ENCODE results near the gene MADD.

MADD gene

GRCh38 chr11:47269829-47270305, at the start of gene MADD:
TSS of gene MADD (plus strand) at chr11:47270133.
- DNase-seq (ENCODE audit: low read depth): peak; percentile 83

DNA sequence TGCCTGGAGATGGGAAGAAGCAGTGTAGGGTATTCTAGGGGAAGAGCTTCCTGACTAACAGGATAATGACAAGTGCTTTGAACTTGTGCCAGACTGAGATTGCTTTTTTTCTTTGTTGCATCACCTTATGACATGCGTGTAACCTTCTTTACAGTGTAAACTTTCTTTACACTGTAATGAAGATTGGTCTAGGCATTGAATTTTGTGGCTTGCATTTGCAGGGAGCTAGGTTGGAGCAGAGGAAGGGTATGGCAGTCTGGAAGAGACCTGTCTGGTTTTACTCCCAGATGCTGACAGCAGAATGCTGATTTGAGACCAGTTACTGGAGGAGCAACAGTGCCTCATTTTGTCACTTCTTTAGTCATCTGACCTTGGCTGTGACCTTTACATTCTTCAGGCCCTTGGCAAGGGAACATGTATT, 49.5 kb upstream of the MADD start:
- no peak for DNase-seq (ENCODE audit: low read depth)

DNA sequence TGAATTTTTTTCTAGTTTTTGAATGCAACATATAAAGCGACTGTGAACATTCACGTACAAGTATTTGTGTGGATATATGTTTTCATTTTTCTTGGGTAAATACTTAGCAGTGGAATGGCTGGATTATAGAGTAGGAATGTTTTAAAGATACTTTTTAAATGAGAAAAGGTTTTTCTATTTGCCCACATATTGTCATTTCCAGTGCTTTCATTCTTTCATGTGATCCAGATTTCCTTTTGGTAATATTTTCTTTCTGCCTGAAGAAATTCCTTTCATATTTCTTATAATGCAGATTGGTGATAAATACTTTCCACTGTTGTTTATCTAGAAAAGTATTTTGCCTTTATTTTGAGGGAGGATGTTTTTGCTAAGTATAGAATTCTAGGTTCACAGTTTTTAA, 47.2 kb upstream of the MADD start:
- DNase-seq (ENCODE audit: low read depth): no peak

GRCh38 chr11:47225552-47226400, 44.2 kb upstream of the MADD start:
- DNase-seq (ENCODE audit: low read depth): no peak

GRCh38 chr11:47229161-47229560, 40.8 kb upstream of the MADD start:
- DNase-seq (ENCODE audit: low read depth): no peak

GRCh38 chr11:47233051-47233450, 36.9 kb upstream of the MADD start:
- no peak for DNase-seq (ENCODE audit: low read depth)

DNA sequence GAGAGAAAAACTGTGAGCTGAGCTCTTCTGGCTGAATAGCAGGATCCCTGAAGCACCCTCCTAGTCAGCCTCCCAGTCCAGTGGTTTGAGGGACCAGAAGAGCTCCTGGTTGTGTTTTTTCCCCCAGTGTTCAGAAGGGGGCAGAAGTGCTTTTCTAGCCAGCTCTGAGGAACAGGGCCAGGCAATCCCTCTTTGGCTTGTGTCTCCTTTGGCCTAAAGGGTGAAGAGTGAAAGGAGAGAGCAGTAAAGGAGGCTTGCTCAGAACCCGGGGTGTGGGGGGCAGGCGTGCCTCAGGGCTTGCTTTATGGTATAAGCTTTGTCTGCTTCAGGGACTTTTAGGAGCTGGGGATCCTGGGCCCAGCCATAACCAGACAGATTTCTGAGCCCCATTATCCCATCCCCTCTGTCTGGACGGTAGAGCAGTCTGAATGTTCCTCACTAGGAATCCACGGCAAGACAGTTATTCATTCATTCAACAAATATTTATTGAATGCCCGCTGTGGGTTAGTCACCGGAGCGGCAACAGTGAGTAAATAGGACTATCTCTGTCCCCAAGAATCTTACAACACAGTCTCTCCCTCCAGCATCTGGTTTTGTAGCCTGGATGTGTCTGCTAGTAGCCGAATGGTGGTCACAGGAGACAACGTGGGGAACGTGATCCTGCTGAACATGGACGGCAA, 35.8 kb upstream of the MADD start:
- DNase-seq (ENCODE audit: low read depth): no peak

- no peak for DNase-seq (ENCODE audit: low read depth)
These were observed 35.2 kb upstream of the MADD start for GRCh38 chr11:47234669-47235100.

DNA sequence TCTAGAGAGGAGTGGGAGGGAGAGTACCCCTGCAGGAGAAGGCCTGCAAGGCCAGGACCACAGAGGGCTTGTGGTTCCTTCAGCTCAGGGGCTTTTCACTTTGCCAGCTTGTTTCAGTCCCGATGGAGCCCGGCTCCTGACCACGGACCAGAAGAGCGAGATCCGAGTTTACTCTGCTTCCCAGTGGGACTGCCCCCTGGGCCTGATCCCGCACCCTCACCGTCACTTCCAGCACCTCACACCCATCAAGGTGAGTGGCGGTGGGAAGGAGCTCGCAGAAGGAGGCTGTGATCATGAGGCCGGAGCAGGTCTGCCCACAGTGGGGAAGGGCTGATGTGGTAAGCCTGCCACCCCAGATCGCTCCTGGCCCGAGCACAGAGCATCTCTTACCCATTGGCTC, 34.8 kb upstream of the MADD start:
- DNase-seq (ENCODE audit: low read depth): no peak

GRCh38 chr11:47236482-47236881, 33.5 kb upstream of the MADD start:
- DNase-seq (ENCODE audit: low read depth): no peak

DNA sequence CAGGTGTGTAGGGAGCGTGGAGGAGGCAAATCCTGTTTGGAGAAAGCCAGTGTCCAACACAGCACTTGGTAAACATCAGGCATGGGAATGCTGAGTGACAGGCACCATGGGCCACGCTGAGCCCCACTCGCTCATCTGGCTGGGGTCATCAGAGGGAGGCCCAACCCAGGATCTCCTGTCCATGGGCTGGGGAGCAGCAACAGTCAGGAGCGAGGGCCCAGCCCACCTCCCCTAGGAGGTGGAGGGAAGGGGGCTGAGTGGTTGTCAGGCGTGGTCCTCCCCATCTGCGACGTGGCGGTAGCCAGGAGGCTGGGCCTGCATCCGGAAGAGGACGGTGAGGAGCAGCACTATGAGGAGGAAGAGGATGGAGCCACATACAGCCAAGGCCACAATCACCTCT, 30.1 kb upstream of the MADD start:
- DNase-seq (ENCODE audit: low read depth): no peak

- DNase-seq (ENCODE audit: low read depth): no peak
These were observed 28.1 kb upstream of the MADD start for GRCh38 chr11:47241841-47242301.

DNA sequence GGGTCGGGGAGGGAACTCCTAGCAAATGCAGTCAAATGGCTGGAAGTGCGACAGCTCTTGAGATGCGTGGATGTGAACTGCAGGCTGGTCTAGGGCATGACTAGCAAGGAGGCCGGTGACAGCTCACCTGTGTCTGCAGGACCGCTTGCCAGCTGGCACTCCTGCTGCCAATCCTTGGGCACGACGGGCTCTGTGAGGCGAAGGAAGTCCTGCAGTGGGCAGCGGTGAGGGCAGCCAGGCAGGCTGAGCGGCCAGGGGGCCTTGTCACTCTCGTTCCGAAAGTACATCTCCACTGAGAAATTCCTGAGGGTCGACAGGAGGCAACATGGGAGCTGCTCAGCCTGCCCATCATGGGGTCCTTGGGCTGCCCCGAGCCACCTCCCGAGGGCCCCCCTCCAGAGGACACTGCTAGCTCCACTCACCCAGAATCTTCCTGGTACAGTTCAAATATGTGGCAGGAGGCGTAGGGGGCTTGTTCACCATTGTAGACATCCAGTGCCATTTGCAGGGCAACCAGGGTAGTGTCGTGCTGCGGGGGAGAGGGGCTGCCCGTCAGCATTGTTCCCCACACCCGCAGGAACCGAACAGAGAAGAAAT, 27.2 kb upstream of the MADD start:
- no peak for DNase-seq (ENCODE audit: low read depth)

DNA sequence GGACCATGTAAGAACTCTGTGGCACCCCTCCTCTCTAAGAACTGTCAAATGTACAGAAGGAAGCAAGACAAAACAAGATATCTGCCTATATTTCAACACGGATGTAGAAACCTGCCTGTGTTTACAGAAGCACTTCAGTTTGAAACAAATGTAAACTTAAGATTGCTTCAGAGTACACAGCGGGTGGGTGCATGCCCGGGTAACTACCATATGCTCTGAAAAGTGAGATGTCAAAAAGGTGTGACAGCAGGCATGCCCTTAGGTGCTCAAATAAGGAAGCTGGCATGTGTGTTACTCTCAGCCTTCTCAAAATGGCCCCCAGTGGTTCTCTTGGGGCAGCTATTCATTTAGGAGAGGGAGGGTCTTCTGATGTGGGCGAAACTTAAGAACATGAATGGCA, 26.5 kb upstream of the MADD start:
- no peak for DNase-seq (ENCODE audit: low read depth)

- DNase-seq (ENCODE audit: low read depth): no peak
These were observed 25.2 kb upstream of the MADD start for GRCh38 chr11:47244448-47245350.

DNA sequence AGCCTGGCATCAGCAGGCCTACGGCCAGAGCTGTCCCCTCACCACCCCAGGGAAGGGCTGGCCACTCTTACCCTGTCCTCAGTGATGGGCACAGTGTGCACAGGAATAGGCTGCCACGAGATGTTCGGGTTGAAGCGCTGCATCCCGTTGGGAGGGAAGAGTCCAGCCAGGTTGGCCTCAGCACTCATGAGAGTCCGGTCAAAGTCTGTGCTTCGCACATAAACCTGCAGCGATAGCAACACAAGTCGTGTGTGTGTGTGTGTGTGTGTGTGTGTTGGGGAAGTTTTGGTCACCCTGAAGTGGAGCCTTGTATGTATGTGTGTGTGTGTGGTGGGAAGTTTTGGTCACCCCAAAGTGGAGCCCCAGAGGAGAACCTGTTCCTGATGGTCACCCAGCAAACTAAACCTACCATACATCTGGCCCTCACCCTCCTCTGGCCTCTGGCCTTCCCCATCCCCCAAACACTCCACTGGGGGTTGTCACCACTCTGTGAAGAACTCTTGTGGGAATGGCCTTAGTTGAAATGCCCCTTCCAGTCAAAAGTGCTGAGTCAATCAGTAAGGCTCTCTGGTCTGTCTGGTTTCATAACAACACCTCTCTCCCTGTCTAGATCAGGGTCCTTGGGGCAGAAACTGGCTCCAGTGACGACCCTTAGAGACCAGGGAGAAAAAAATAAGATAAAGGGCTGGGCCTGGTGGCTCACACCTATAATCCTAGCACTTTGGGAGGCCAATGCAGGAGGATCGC, 24.1 kb upstream of the MADD start:
- no peak for DNase-seq (ENCODE audit: low read depth)

- DNase-seq (ENCODE audit: low read depth): no peak
These were observed 22.4 kb upstream of the MADD start for GRCh38 chr11:47247502-47247901.

DNA sequence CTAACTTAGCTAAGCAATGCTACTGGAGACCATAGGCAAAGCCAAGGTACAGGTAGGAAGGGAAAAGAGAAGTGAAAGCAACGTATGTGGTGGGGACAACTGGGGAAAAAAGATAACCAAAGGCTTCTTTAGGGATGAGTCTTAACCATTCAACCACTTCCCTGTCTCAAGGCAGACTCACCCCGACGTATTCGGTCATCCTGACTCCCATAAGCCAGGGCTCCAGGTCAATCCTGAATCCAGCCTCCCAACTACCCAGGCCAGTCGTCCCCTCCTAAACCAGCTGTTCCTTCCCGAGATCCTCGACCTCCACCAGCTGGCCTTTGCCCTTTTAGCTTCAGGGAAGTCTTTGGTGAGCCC, 21.6 kb upstream of the MADD start:
- DNase-seq (ENCODE audit: low read depth): no peak

DNA sequence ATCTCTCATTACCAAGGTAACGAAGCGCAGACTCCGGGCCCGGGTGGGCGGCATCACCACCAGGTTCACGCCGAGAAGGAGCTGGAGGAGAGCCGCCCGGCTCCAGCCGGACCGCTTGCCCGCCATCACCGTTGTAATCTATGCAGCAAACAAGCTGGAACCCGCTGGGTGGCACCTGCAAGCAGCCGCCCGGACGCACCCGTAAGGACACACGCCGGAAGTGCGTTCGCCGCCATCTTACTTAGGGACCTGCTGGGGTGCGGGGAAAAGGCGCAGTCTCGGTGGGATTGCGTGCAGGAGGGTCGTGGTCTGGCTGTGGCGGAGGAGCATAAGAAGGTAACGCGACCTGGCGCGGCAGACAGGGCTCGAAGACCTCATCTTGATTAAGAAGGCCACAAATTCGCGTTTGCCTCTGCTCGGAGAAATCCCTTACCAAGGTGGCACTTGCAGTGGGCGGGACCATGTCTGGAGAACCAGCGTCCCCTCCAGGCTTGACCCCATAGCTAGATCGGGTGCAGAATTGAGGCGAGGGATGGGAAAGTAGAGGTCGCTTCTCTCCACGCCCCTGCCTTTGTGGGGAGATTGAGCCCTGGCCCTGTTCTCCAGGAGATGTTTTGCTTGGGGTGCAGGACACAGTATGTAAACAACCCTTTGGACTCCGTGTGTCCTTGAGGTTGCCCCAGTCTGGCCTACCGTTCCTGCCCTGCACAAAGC, 21.1 kb upstream of the MADD start, which contains the start of gene ACP2:
Gene ACP2, minus strand, starts transcription at position 151 of the 714 bp plus-strand sequence. Its CDS starts 25 bp downstream, at position 126.
- DNase-seq (ENCODE audit: low read depth): peak; percentile 71

- DNase-seq (ENCODE audit: low read depth): no peak
These were observed 20.6 kb upstream of the MADD start for GRCh38 chr11:47249378-47249715.
